ENCODE results near the gene OPA3.
"Not testable (repeated sequence)": the region's sequence is repeated elsewhere in the genome, so short reads cannot be mapped to it uniquely, and the experiment has no call there.

The OPA3 gene

DNA sequence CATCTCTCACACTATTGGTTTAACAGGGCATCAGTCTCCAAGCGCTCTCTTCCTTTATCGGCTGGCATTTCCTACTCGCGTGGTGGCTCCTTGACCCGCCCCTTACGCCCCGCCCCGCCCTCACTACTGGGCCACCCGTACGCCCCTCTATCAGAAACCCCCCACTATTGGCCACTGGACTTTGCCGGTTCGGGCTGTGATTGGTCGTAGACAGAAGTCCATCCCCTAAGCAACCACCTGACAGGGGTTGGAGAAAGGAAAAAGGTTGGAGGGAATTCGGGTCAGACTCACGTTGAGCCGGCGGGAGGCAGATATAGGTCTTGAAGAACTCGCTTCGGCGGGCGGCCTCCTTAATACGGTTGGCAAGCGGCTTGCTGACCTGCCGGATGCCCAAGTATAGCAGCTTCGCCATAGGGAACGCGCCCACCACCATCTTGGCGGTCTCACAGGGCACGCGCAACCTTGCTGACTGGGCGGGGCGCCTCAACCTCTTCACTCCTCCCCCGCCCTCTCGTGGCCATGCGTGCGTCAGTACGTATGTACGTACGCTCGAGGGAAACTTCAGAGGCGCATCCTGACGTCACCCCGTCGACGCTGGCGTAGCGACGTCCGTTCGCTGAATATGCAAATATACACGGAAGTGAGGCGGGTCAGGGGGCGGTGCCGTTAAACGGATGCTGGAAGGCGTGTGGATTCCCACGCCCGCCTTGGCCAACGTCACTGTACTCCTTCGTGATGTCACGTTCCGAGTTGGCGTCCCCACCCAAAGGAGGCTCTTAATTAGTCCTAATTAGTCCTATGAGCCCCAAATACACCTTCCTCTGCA is at the start of gene OPA3:
TSS of gene OPA3 (minus strand) at position 471 of the 826 bp plus-strand sequence. CDS start at position 433, 38 bp downstream.
- DNase-seq (ENCODE audit: low spot score): peak; percentile 98

DNA sequence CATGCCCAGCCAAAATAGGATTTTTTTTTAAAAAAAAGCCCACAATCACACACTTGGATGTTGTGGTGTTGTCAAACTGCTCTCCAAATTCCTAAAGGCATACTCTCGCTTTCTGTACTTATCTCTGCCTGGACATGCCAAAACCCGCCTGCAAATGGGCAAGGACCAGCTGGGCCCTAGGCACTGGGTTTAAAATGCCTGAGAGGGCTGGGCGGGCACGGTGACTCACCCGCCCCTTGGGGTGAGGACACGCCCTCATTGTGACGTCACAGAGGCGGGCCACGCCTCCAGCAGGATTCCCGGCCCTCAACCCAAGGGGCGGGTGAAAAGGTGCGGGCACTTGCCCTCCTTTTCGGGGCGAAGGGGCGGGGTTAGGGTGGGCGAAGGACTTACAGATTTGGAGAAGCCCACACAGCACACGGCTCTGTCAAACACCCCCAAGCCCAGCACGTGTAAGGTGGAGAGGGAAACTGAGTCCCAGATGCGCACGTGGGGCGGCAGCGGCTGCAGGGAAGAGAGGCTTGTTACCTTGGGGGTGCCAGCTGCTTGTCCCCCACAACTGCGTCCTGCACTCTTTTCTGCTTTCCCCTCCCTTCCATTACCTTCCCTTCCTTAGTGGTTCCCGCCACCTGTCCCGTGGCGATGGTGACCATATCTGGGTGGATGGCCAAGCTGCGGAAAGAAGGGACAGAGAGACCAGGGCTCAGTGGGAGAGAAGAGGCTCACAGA is 48.0 kb upstream of the OPA3 start:
- DNase-seq (ENCODE audit: low spot score): no peak

DNA sequence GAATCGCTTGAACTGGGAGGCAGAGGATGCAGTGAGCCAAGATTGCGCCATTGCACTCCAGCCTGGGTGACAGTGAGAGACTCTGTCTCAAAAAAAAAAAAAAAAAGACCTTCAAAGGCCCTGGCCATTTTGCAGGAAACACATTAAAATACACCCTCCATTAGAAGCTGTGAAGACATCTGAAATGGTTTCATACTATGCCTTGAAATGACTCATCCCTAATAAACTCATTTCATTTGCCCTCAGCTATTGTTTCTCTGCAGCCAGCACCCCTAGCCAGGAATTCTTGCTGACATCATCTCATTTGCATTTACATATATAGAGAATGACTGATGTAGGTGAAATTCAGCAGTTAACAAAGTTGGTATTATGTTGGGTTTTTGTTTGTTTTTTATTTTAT is 45.9 kb upstream of the OPA3 start:
- DNase-seq (ENCODE audit: low spot score): no peak

DNA sequence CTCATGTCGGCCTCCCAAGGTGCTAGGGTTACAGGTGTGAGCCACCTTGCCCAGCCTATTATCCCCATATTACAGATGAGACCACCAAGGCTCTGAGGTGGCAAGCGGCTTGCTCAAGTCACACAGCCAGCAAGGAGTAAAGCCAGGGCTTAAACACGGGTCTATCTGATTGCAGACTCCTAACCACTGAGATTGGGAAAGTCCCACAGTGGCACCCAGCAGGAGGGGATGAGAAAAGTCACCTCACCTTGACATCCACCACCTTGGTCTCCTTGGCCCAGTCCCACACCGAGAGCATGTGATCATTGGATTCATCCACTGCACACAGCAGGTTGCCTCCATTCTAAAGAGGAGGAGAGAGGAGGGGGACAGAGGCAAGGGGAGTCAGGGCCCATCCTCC is 45.1 kb upstream of the OPA3 start:
- no peak for DNase-seq (ENCODE audit: low spot score)

DNA sequence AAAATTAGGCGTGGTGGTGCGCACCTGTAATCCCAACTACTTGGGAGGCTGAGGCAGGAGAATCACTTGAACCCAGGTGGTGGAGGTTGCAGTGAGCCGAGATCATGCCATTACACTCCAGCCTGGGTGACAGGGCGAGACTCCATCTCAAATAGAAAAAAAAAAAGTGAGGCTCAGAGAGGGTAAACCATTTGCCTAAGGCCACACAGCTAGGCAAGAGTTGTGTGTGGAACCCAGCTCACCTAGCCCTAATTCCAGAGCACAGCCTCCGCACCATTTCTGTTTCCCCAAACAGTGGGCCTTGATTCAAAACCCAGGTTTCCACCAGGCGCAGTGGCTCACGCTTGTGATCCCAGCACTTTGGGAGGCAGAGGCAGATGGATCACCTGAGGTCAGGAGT is 43.6 kb upstream of the OPA3 start:
- DNase-seq (ENCODE audit: low spot score): not testable (repeated sequence)

DNA sequence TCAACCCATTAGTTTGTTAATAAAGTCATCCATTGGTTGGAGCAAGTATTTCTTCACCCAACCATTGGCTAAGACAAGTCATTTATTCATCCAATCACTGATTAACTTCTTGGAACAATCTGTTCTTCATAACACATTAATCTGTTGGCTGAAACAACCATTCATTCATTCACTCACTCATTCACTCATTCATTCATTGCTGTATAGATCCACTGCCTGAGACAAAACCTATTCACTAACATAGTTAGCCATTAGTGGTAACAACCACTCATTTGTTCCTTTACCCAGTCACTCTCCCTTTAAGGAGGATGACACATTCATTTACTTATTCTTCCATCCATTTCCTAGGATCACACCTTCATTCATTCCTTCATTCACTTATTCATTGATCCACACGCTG is 39.4 kb upstream of the OPA3 start:
- no peak for DNase-seq (ENCODE audit: low spot score)

DNA sequence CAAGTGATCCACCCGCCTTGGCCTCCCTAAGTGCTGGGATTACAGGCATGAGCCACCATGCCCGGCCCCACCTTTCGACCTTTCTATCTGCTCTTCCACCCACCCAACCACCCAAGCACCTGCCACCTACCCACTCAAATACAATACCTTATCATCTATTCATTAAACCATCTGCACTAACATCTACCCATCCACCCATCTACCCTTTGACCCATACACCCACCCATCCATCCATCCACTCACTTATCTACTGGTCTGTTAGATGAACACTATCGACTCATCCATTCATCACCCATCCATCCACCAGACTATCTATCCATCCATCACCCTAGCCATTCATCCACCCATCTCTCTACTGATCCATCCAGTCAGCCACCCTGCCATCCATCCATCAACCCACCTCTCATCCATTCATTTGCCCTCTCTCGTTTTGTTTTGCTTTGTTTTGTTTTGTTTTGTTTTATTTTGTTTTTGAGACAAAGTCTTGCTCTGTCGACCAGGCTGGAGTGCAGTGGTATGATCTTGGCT is 37.4 kb upstream of the OPA3 start:
- DNase-seq (ENCODE audit: low spot score): no peak

DNA sequence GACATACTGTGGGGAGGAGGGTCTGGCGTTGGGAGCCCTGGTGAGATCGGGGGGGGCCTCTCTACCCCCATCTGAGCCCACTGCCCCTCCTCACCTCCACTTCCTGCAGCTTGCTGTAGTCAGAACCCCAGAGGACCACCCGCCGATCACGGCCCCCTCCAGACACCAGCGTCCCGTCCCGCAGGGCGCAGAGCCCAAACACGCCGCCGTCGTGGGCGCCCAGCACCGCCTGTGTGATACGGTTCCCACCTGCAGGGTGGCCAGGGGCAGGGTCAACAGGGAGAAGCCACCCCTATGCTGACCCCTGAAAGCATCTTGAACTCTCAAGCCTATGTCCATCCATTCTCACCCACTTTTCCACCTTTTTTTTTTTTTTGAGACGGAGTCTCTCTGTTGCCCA is 36.8 kb upstream of the OPA3 start:
- DNase-seq (ENCODE audit: low spot score): no peak

DNA sequence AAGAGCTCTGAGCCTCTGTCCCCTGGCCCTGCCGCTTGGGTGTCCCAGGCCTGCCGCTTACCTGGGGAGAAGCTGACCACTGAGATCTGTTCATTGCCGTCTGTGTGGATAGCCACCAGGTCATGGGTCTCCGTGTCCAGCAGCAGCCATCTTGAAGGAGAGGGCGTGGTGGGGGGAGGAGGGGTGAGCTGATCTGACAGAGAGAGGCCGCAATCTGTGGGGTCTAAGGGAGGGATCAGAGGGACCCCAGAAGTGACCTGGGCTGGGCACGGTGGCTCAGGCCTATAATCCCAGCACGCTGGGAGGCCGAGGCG is 32.1 kb upstream of the OPA3 start:
- DNase-seq (ENCODE audit: low spot score): no peak

DNA sequence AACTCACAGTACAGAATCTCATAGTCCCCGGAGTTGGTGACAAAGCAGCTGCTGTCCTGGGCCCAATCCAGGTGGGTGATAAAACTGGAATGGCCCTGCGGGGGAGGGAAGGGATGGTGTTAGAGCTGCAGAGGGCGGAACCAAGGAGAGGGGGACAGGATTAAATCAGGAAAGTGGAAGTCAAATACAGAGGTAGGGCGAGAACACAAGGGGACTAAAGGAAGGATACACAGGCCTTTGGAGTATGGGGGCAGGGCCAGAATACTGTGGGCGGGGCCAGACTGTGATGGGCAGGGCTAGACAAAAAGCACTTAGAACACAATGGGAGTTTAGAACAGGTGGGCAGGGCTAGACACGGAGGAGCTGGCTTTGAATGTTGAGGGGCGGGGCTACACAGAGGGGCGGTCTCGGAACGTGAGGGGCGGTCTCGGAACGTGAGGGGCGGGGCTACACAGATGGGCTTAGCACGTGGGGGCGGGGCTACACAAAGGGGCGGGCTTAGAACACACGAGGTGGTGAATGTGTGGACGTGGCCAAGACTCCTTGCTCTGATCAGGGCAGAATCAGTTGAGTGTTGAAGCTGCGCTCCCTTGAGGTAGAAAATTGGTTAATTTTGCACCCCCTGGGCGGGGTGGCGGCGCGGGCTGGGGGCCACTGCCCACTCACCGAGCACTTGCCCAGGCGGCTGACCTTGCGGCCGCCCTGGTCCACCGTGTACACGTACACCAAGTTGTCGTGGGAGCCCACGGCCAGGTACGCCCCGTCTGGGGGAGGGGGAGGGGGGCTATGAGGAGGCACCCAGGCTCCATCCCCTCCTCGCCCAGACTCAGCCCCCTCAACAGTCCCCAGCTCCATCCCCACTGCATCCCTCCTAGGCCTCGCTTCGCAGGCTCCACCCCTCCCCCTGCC is 31.4 kb upstream of the OPA3 start:
- DNase-seq (ENCODE audit: low spot score): peak; percentile 93

DNA sequence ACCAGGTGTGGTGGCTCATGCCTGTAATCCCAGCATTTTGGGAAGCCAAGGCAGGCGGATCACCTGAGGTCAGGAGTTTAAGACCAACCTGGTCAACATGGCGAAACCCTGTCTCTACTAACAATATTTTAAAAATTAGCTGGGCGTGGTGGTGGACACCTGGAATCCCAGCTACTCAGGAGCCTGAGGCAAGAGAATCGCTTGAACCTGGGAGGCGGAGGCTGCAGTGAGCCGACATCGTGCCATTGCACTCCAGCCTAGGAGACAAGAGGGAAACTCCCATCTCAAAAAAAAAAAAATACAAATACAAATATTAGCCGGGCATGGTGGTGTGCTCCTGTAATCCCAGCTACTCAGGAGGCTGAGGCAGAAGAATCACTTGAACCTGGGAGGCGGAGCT is 30.5 kb upstream of the OPA3 start:
- not testable (repeated sequence) for DNase-seq (ENCODE audit: low spot score)

DNA sequence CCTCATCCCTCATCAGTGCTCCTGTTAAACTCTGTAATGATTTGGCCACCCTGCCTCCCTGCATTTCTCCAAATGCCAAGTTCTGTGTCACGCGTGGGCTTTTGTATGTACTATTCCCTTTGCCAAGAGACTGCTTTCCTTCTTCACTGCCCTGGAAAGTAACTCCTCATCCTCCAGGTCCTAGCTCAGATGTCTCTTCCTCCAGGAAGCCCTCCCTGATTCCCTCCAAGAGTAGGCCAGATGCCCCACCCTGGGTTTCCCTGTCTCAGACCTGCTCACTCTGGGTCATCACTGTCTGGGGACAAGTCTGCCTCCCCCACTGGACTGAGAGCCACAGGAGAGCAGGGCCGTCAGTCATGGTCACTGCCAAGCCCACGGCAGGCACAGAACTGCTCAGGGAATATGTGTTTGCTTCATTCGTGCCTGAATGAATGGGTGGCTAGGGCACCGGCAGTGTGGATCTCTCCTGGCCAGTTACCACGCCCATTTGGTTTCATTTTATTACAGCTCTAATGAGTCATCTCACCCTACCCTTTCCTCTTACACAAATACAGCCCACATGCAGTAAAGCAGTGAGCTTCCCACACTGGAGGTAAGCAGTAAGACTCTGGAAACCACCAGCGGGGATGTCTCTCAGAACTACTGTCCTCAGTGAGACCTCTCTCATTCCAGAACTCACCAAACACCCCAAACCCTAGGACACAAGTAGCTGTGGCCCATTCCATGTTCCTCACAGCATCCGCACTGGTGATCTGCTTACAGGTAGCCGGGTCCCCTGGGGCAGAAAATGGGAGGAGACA is 29.5 kb upstream of the OPA3 start:
- no peak for DNase-seq (ENCODE audit: low spot score)

DNA sequence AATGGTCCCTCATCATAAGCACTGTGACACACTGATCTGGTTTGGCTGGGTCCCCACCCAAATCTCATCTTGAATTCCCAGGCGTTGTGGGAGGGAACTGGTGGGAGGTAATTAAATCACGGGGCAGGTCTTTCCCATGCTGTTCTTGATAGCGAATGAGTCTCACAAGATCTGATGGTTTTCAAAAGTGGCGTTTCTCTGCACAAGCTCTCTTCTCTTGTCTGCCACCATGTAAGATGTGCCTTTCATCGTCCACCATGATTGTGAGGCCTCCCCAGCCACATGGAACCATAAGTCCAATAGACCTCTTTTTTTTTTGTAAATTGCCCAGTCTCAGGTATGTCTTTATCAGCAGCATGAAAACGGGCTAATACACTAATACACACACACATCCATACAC is 24.3 kb upstream of the OPA3 start:
- no peak for DNase-seq (ENCODE audit: low spot score)

DNA sequence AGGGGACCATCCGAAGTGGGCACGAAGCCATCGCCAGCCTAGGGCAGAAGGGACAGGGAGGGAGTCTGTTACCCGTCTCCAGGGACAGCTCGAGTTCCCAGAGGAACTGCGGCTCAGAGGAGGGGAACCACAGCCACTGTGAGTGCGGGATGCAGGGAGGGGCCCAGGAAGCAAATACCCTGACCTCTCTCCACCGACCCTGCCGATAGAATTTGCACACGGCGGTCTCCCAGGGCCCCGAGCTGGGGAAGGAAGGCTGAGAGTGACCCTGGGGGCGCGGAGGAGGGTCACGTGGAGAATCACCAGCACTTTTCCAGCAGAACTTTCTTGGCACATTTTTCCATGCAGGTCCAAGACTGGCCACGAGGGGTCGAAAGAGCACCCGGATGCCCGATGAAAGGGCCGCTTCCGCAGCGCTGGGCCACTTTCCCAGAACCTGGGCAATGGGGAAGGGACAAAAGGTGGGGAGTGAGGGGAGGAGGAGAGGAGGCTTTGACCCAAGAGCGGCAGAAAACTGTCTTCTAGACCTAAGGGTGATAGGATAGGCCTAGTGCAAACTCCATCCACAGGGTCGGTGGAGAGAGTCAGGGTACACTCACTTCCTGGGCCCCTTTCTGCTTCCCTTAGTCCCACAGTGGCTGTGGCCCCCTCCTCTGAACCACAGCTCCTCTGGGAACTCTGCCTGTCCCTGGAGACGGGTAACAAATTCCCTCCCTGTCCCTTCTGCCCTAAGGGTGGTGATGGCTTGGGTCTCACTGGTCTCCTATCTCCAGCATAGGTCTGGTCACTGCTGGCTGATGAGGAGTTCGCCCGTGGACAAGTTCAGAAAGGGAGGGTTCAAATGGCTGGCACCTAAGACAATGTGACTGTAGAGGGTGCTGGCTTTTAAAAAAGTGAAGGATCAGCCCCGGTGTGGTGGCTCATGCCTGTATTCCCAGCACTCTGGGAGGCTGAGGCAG is 22.7 kb upstream of the OPA3 start:
- DNase-seq (ENCODE audit: low spot score): peak; percentile 85

DNA sequence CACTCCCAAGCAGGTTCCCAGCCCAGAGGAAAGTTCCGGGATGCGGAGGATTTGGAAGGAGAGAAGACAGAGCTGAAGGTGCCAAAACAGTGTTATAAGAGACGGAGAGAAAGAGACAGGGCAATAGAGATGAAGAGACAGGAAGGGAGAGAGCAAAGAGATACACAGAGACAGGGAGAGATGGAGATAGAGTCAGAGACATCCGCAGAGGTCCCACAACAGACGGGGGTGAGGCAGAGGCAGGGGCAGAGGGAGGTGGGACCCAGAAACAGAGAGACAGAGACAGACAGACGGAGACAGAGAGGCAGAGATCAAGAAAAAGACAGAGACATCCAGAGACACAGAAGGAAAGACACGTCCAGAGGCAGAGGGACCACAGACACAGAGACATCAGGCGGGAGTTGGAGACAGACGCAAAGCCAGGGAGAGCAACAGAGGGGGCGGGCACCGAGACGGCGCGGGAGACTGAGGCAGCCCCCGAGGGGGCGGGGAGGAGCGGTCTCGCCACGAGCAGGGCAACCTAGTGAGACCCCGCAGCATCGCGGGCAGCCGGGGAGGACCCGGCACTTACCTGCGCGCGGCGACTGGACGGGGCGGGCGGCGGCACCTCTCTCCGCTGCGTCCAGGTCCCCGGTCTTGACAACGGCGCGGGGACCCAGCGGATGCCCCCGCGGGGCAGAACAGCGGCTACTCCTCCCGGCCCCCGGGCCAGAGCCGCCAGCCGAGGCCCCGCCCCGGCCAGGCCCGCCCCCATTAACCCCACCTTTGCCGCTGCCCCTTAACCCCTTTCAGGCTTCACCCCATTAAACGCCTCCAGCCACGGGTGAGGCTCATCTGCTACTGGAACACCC is 17.1 kb upstream of the OPA3 start, which contains the start of gene GPR4:
TSS of gene GPR4 (minus strand) at position 689 of the 851 bp plus-strand sequence. CDS start 10,346 bp downstream, outside the sequence.
- DNase-seq (ENCODE audit: low spot score): no peak

DNA sequence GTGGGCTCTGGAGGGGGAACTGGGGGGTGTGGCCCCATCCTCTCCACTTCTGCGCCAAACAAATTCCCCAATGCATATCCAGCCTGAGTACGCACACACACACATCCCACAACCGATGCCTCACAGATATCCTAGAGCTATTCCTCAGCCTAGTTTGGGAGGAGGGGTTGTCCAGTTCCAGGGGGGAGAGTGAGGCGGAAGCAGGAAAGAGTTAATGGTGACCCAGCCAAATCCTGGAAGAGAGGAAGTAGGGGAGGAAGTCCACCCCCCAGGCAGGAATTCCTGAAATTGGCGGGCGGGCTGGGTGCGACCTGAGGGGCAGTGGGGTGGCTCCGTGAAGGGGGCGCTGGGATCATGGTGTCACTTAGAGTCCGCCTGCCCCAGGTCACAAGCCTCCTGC is 16.5 kb upstream of the OPA3 start:
- no peak for DNase-seq (ENCODE audit: low spot score)

DNA sequence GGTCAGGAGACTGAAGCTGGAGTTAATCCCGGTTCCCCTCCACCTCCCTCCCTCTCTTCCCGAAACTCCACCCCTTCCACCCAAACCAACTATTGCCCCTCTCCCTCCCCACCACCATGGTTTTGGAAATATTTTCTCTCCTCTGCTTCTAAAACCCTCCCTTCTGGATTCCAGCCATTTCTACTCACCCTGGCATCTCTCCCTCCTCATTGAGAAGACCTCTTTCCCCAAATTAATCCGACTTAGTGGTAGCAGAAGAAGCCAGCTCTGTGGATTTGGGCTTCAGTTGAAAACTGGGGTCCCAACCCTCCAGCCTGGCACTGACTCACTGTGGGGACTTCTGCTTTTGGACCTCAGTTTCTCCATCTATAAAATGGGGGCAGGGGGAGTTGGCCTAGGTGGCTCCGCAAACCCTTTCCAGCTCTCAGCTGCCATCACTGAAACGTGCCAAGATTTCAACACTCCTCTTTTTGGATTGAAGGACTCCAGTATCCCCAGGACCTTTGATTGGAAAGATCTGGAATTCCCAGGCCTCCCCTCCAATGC is 15.8 kb upstream of the OPA3 start:
- no peak for DNase-seq (ENCODE audit: low spot score)

DNA sequence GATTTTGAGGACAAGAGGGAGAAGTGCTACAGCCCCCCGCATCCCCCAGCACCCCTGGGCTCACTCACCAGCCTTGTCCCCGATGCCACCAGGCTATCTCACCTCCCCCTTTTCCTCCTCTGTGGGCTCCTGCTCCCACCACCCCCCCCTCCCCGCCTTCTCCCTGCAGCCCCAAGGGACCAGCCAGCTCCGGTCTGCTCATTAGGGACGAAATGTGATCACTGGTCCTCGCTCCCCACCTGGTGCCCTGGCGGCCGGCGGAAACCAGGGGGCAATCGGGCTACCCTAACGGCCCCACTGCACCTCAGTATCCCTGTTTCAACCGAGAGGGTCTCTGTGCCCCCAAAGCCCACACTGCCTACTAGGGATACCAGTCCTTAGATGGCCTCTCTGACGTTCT is 14.7 kb upstream of the OPA3 start:
- no peak for DNase-seq (ENCODE audit: low spot score)

Data from left forelimb (tissue), 1 donor.